HCT116 (cell line): Measurements from ENCODE around the gene SPATA16.

Experiments
- YY1 ChIP-seq: IDR thresholded peaks from 2 replicates; pipeline ENCODE4 v1.6.1; 2011; ENCODE audit warnings: low read length, low read depth, moderate library complexity, mild to moderate bottlenecking; ENCODE audit not compliant: insufficient replicate concordance; ENCODE audit errors: extremely low read depth
- TF ChIP-seq, protein P1 (sequence below): IDR thresholded peaks from 2 replicates; pipeline ENCODE4 v1.6.1; 2012
- TF ChIP-seq, protein P2 (sequence below), 3 experiments: fragments of 200-600 bp in 1 of 3; sonication (generic) in 1 of 3; IDR thresholded peaks in 2 of 3; conservative IDR thresholded peaks in 1 of 3; 2 replicates each; pipeline ENCODE4 v1.5.1; 2012 to 2017; ENCODE audit warnings: low read depth in 2 of 3, low read length in 2 of 3, antibody characterized with exemption in 1 of 3, borderline replicate concordance in 1 of 3, control low read depth in 1 of 3, mild to moderate bottlenecking in 1 of 3, mixed read lengths in 1 of 3, mixed run types in 1 of 3, moderate library complexity in 1 of 3; ENCODE audit not compliant: insufficient read depth in 1 of 3
- TF ChIP-seq, protein P3 (sequence below): IDR thresholded peaks from 2 replicates; pipeline ENCODE4 v1.6.1; 2011; ENCODE audit warnings: mild to moderate bottlenecking, low read length, moderate library complexity; ENCODE audit not compliant: insufficient replicate concordance; ENCODE audit errors: extremely low read depth

DNA sequence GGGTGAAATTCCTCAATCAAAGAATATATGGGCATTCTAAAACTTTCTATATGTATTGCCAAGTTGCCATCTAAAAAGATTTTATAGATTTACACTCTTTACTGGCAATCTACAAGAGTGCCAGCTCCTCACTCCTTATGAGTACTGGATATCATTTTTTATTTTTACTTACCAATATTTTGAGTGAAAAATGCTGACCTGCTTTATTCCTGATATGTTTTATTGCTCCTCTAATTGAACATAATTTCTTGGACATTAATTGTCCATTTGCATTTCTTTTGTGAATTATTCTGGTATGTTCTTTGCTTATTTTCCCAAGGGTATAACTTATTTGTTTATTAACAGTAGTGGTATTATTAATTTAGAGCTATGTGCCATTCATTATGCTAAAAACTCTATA is 293.7 kb downstream of the SPATA16 start:
- TF ChIP-seq, protein P1, sequence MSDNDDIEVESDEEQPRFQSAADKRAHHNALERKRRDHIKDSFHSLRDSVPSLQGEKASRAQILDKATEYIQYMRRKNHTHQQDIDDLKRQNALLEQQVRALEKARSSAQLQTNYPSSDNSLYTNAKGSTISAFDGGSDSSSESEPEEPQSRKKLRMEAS = no peak
- TF ChIP-seq, protein P2, sequence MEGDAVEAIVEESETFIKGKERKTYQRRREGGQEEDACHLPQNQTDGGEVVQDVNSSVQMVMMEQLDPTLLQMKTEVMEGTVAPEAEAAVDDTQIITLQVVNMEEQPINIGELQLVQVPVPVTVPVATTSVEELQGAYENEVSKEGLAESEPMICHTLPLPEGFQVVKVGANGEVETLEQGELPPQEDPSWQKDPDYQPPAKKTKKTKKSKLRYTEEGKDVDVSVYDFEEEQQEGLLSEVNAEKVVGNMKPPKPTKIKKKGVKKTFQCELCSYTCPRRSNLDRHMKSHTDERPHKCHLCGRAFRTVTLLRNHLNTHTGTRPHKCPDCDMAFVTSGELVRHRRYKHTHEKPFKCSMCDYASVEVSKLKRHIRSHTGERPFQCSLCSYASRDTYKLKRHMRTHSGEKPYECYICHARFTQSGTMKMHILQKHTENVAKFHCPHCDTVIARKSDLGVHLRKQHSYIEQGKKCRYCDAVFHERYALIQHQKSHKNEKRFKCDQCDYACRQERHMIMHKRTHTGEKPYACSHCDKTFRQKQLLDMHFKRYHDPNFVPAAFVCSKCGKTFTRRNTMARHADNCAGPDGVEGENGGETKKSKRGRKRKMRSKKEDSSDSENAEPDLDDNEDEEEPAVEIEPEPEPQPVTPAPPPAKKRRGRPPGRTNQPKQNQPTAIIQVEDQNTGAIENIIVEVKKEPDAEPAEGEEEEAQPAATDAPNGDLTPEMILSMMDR (IDR thresholded peaks at IDR 0.05 in 2 of 3, conservative IDR thresholded peaks at IDR 0.05 in 1 of 3; ENCODE audit: borderline replicate concordance in 1 of 3, insufficient read depth in 1 of 3, low read depth in 2 of 3, low read length in 2 of 3) = no peak
- TF ChIP-seq, protein P3, sequence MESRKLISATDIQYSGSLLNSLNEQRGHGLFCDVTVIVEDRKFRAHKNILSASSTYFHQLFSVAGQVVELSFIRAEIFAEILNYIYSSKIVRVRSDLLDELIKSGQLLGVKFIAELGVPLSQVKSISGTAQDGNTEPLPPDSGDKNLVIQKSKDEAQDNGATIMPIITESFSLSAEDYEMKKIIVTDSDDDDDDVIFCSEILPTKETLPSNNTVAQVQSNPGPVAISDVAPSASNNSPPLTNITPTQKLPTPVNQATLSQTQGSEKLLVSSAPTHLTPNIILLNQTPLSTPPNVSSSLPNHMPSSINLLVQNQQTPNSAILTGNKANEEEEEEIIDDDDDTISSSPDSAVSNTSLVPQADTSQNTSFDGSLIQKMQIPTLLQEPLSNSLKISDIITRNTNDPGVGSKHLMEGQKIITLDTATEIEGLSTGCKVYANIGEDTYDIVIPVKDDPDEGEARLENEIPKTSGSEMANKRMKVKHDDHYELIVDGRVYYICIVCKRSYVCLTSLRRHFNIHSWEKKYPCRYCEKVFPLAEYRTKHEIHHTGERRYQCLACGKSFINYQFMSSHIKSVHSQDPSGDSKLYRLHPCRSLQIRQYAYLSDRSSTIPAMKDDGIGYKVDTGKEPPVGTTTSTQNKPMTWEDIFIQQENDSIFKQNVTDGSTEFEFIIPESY = no peak
- no peak for TF ChIP-seq YY1
